Muscle layer of duodenum (tissue), 2 donors: ENCODE data around the gene CCDC8.

ENCODE experiments used
- H3K27ac ChIP-seq: one replicate; pipeline ENCODE4 v1.7.0; 2013; ENCODE audit warnings: mild to moderate bottlenecking, low read length
- H3K27me3 ChIP-seq: one replicate; pipeline ENCODE4 v1.7.0; 2013; ENCODE audit warnings: low read depth, mild to moderate bottlenecking, control low read depth, low read length
- H3K36me3 ChIP-seq, 2 donors: one replicate each; pipeline ENCODE4 v1.7.0; 2013; ENCODE audit warnings: low read length in 2 of 2, control low read depth in 1 of 2, mild to moderate bottlenecking in 1 of 2; ENCODE audit not compliant: insufficient read depth in 2 of 2, control insufficient read depth in 1 of 2
- H3K4me1 ChIP-seq, 2 donors: one replicate each; pipeline ENCODE4 v1.7.0; 2013; ENCODE audit warnings: low read length in 2 of 2, mild to moderate bottlenecking in 2 of 2, control low read depth in 1 of 2, moderate library complexity in 1 of 2; ENCODE audit not compliant: insufficient read depth in 2 of 2, control insufficient read depth in 1 of 2
- H3K4me3 ChIP-seq, 2 donors: one replicate each; pipeline ENCODE4 v1.7.0; 2013; ENCODE audit warnings: low read length in 2 of 2, low read depth in 1 of 2, mild to moderate bottlenecking in 1 of 2
- H3K9me3 ChIP-seq, 2 donors: one replicate each; pipeline ENCODE4 v1.7.0; 2013; ENCODE audit warnings: low read length in 2 of 2, control low read depth in 1 of 2, mild to moderate bottlenecking in 1 of 2; ENCODE audit not compliant: control insufficient read depth in 1 of 2
- donor health status: healthy.

Gene CCDC8

DNA sequence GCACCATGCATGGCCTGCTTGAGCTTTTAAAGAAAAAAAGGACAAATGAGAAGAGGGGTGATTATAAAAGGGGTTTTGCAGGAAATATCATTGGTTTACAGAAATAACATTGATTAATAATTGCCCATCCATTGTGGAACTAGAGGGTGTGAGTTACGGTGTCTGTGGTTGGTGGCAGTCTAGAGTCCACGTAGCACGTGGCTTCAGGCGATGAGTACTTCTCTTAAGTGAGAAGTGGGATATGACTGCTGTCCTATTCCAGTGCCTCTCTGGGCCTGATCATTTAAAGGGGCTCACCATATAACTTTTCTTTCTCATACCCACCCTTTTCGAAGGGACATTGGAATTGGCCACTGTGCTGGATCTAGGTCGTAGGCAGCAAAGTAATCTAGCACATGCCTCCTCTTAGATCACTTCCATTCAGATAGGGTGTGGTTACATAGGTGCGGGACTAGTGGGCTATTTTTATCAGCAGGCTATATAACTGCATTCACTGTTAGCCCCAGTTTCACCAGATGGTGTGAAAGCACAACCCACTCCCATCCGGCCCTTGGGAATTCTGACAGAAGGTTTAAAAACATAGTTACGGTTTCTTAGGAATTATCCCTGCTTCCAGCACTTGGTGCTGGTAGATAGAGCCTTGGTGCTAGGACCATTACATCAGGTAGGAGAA is 46.6 kb downstream of the CCDC8 start:
- Histone ChIP-seq H3K27ac (no peak overlapping the region), H3K36me3 (peaks cover 5 to 21% of the 10 kb centered on the region in 2 donors), H3K9me3 (no peaks in the 10 kb centered on the region), H3K4me1 (no peaks in the 10 kb centered on the region), H3K27me3 (no peaks in the 10 kb centered on the region), H3K4me3 (no peak overlapping the region)

DNA sequence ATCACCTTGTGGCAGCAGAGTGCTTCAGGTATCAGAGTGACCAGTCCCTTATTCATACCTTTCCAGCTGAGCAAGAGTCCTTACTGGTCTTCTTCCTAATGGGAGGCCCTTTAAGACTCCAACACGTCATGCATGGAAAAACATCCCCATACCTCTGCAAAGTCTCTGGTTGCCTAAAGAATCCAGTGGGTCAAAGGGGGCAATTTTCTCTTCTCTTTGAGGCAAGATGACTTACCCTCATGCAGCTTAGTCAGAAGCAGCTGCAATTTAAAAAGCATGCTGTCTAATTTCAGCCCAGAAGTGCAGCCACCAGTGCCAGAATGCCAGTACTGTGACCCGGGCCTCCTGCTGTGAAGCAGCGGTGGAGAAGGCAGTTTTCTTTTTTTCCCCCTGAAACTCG is 47.8 kb downstream of the CCDC8 start:
- no peaks in the 10 kb centered on the region for H3K4me1 ChIP-seq
- no peak overlapping the region for H3K27ac ChIP-seq
- peaks cover 5 to 21% of the 10 kb centered on the region in 2 donors for H3K36me3 ChIP-seq

DNA sequence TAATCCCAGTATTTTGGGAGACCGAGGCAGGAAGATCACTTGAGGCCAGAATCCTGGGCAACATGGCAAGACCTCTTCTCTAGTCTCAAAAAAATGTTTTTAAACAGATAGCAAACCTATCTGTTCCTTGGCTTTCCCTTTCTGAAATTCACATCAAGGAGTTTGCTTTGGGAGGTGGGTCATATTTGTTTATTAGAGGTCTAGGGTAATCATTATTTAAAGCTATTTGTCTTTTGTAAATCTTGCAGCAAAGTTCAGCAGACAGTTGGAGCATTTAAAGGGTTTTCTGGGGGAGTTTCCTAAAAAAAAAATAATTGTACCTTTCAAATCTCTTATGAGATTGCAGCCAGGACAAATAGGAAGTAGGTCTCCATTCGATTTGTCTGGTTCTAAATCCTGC is 49.0 kb downstream of the CCDC8 start:
- Histone ChIP-seq H3K27me3 (no peaks in the 10 kb centered on the region), H3K27ac (no peak overlapping the region), H3K36me3 (peaks cover 5 to 21% of the 10 kb centered on the region in 2 donors), H3K9me3 (no peaks in the 10 kb centered on the region), H3K4me1 (no peaks in the 10 kb centered on the region), H3K4me3 (no peak overlapping the region)

More for the DNA sequence above, 47.8 kb downstream of the CCDC8 start:
- Histone ChIP-seq H3K4me3 (no peak overlapping the region), H3K27me3 (no peaks in the 10 kb centered on the region), H3K9me3 (no peaks in the 10 kb centered on the region)

DNA sequence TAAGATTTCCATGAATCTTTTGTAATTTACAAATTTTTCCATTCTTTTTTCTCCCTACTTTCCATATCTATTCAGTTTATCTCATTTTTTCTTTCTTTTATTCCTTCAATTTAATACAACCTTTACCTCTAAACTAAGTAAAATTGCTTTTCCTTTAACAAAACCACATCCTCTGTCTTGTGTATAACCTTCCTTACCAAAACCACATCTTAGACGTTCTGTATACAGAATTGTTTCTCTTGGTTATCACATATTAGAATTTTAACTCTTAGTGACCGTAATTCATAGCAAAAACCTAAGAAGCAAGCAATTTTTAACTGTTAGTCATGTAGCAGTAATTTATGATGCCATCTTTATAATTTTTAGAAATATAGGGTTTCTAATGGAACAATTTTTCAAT is 51.4 kb downstream of the CCDC8 start:
- peaks cover 5 to 16% of the 10 kb centered on the region in 2 donors for H3K36me3 ChIP-seq
- no peak overlapping the region for H3K4me3 ChIP-seq
- no peaks in the 10 kb centered on the region for H3K4me1 ChIP-seq
- no peaks in the 10 kb centered on the region for H3K9me3 ChIP-seq
- H3K27ac ChIP-seq = no peak overlapping the region
- H3K27me3 ChIP-seq = no peaks in the 10 kb centered on the region
